GM18502 (cell line): ENCODE results near the gene CACNA1E.
"Not testable (repeated sequence)": the region's sequence is repeated elsewhere in the genome, so short reads cannot be mapped to it uniquely, and the experiment has no call there.

Experiments
- ATAC-seq: cut with Tn5 transposase; IDR thresholded peaks from one replicate; pipeline ENCODE4 v1.9.1; 2021; ENCODE audit warnings: mild to moderate bottlenecking; ENCODE audit not compliant: unreplicated experiment, poor library complexity

Gene CACNA1E

DNA sequence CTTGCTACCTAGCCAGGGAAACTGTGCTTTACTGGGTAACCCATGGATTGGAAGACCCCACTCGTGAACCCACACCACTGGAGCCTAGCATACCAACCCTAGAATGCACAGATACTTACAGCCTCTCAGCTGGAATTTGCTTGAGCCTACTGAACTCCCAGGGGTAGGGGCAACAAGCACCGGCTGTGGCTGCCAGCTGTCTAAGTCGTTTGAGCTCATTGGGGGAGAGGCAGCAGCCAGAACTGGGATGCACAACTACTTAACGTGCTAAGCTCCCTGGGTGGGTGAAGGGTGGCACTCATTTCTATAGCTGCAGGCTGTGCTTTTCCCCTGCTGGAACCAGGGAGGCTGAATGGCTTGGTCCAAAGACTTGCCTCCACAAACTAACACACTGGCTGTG is 365.8 kb downstream of the CACNA1E start:
- ATAC-seq, result no peak

DNA sequence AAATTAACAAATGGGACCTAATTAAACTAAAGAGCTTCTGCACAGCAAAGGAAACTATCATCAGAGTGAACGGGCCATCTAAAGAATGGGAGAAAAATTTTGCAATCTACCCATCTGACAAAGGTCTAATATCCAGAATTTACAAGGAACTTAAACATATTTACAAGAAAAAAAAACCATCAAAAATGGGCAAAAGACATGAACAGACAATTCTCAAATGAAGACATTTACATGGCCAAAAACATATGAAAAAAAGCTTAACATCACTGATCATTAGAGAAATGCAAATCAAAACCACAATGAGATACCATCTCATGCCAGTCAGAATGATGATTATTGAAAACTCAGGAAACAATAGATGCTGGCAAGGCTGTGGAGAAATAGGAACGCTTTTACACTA is 370.9 kb downstream of the CACNA1E start:
- not testable (repeated sequence) for ATAC-seq

DNA sequence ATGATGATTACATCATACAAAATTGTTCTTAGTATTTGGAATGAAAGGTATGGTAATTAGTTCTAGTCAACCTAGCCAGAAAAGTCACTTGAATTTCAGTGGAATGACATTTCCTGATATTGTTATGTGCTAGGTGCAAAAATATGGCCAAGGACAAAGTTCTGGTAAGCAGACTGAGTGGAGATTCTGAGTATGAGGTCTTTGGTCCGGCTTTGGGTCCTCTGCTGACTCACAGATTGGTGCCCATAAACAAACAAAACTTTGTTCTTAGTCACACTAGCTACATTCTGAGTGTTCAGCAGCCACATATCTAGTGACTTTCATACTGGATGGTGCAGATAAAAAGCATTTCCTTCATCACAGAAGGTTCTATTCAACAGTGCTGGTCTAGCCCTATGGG is 372.1 kb downstream of the CACNA1E start:
- no peak for ATAC-seq
